Renal pelvis (tissue), 4 donors: ENCODE measurements around the gene TFCP2L1. TPM values are rescaled to one million over a fixed set of nuclear protein-coding genes. Genes with fewer than 3 reads are reported as not detected.
"Not testable (repeated sequence)": the region's sequence is repeated elsewhere in the genome, so short reads cannot be mapped to it uniquely, and the experiment has no call there.

Experiments used
- DNase-seq: peaks from one replicate; pipeline ENCODE4 v3.0.0-alpha.2; 2013
- polyA plus RNA-seq, 3 donors: library from polyadenylated mRNA; unstranded; fragments of 120-200 nt; gene quantifications; one replicate each; pipeline ENCODE4 v1.2.1, GENCODE V29; 2013; ENCODE audit not compliant: insufficient read length in 3 of 3

Gene TFCP2L1
- polyA plus RNA-seq, 3 donors = 55.1 to 81.5 (median 68.7) TPM

DNA sequence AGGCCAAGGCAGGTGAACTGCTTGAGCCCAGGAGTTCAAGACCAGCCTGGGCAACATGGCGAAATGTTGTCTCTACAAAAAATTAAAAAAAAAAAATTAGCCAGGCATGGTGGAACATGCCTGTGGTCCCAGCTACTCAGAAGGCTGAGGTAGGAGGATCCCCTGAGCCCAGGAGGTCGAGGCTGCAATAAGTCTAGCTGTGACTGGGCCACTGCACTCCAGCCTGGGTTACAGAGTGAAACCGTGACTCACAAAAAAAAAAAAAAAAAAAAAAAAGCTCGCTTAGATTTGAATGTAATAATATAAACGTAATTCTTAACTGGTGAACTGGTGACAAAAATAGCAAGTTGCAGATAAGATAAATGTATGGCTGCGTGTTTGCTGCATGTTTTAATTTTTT lies 56.5 kb downstream of the TFCP2L1 start:
- DNase-seq = no peak

GRCh38 chr2:121227381-121228144 lies 57.4 kb downstream of the TFCP2L1 start:
- peak; percentile 87 for DNase-seq

GRCh38 chr2:121225681-121226080 lies 59.3 kb downstream of the TFCP2L1 start:
- DNase-seq = not testable (repeated sequence)

DNA sequence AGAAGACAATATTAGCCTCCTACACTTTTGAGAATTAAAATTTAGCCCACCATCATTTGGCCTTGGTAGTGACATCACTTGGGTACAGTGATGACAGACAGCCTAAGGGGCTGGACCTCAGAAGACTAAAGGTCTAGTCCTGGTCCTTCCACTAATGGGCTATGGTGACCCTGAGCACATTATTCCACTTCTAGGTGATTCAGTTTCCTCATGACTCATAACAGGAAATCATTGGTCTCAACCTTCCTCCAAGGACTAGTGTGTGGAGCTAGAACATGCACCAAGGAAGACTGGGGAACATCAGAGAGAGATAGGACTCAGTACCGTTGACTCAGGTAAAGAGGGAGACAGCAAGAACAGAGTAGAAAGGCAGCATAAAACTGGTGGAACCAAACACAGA lies 64.0 kb downstream of the TFCP2L1 start:
- DNase-seq = no peak

- DNase-seq = no peak
These were observed 65.1 kb downstream of the TFCP2L1 start for GRCh38 chr2:121219866-121220265.

GRCh38 chr2:121218386-121218938 lies 66.5 kb downstream of the TFCP2L1 start:
- no peak for DNase-seq

GRCh38 chr2:121217627-121218026 lies 67.4 kb downstream of the TFCP2L1 start:
- DNase-seq = no peak

GRCh38 chr2:121214296-121214695 lies 70.7 kb downstream of the TFCP2L1 start:
- no peak for DNase-seq

DNA sequence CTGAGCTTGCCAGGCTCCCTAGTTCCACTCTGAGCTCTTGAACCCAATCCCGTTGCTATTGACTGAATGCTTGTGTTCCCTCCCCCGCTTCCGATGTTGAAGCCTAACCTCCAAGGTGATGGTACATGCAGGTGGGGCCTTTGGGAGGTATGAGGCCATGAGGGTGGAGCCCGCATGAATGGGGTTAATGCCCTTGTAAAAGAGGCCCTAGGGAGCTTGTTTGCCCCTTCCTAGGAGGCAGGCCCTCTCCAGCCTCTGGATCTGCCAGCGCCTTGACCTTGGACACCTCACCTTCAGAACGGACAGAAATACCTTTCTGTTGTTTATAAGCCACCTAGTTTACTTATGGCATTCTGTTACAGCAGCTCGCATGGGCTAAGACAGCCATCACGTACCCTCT lies 71.6 kb downstream of the TFCP2L1 start:
- no peak for DNase-seq

GRCh38 chr2:121212661-121213325 lies 72.2 kb downstream of the TFCP2L1 start:
- no peak for DNase-seq

- no peak for DNase-seq
These were observed 73.3 kb downstream of the TFCP2L1 start for GRCh38 chr2:121211689-121212151.

DNA sequence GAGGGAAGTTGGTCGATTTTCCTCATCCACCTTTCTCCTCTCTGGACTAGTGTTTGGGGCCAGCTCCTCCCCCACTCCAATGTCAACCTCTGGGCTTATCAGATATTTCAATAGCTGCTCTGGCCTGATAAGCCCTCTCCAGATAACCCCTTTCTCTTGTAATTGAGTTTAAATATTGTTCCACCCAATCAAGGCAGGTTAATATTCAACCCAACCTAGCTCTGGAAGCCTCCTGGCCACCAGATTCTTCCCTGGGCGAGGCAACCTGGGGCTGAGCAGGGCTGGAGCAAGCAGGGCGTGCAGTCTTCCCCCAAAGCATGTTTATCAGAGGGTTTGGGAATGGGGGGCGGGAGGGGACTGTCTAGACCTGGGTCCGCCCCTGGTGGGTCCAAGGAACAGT lies 73.8 kb downstream of the TFCP2L1 start:
- no peak for DNase-seq

DNA sequence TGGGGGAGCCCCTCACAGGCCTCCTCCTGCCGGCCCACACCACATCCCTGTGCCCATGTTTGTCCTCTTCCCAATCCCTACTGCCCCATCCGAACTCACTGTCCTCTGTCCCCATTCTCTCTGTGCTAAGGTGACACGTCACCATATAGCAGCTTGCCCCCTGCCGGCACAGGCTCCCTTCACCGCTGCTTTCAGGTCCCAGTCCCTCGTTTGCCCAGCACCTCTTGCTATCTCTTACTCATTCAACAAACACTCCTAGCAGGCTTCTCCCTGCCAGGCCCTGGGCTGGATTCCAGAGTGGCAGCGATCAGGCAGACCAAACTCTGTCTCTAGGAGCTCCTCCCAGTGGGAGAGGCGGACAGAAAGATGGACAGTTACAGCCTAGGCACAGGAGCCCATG lies 74.3 kb downstream of the TFCP2L1 start:
- DNase-seq = no peak

- no peak for DNase-seq
These were observed 75.9 kb downstream of the TFCP2L1 start for GRCh38 chr2:121209014-121209610.

- DNase-seq = no peak
These were observed 77.5 kb downstream of the TFCP2L1 start for GRCh38 chr2:121207494-121207893.

DNA sequence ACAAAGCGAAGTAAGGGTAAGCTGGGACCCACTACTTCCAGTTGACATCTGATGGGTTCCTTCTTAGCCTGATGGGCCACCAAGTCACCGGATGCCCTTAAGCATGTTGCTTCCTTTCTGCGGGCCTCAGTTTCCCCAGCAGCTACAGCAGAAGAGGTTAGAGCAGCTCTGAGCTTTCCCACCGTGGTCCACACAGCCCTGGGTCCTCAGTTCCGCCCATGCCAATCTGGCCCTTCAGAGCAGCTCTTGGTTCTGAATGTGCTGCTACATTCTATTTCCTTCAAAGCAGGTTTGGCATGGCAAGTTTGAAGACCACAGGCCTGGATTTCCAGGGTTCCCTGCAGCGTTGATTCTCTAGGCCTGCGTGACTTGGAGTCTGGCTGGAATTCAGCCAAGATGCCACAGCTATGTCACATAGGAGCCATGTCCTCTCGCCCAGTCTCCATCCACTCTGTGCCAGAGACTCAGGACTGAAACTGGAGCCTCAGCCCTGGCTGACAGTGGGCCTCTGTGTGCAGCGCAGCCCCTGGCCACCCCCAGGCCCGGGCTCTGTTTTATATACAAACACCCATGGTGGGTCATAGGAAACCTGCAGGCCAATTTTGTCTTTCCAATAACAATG lies 79.6 kb downstream of the TFCP2L1 start:
- peak; percentile 12 for DNase-seq

DNA sequence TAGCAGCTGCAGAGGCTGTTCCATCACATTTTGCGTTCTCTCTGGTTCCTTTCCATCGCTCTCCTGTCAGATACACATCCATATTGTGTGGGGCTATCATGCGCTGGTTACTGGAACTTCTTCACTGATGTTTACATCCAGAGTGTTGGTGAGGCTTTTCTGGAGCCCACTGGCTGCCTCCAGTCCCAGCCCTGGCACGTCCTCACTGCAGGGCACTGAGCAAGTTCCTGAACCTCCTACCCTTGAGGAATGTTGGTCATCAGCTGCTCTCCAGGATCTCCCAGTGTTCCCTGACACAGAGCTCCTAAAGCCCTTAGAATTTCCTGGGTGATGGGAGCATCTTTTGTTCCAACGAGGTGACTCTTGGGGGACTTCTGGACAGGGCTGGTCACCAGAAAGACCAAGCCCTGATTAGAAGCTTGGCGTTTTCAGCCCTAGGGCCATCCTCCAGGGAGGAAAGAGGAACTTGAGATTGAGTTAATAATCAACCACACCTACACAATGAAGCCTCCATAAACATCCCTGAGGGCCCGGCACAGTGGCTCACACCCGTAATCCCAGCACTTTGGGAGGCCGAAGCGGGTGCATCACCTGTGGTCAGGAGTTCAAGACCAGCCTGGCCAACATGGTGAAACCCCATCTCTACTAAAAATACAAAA lies 81.3 kb downstream of the TFCP2L1 start:
- DNase-seq = no peak

GRCh38 chr2:121202541-121203310 lies 82.3 kb downstream of the TFCP2L1 start:
- DNase-seq = no peak

- no peak for DNase-seq
These were observed 83.2 kb downstream of the TFCP2L1 start for GRCh38 chr2:121201796-121202195.

- no peak for DNase-seq
These were observed 84.3 kb downstream of the TFCP2L1 start for GRCh38 chr2:121200419-121201315.
